Heart left ventricle (tissue), 16 donors: ENCODE measurements around the gene CREBRF. TPM values are rescaled to one million over a fixed set of nuclear protein-coding genes. Genes with fewer than 3 reads are reported as not detected.
"Not testable (repeated sequence)": the region's sequence is repeated elsewhere in the genome, so short reads cannot be mapped to it uniquely, and the experiment has no call there.

Source experiments
- ATAC-seq, 4 donors: fragments of 200-7000 bp; cut with Tn5 transposase; one replicate each; pipeline ENCODE4 v1.9.1; 2020 to 2022; ENCODE audit warnings: moderate library complexity in 4 of 4, mild to moderate bottlenecking in 3 of 4, moderate number of reproducible peaks in 1 of 4
- DNase-seq, 5 donors: peaks; one replicate each; pipeline ENCODE4 v3.0.0-alpha.2; 2020
- H3K27ac ChIP-seq, 12 donors: fragments of 200-600 bp; sonication (generic) in 4 of 12; one replicate each; pipeline versions ENCODE4 v1.5.0 to v1.8.0; 2016 to 2022; ENCODE audit warnings: mild to moderate bottlenecking in 2 of 12
- H3K27me3 ChIP-seq, 9 donors: fragments of 200-600 bp; sonication (generic) in 2 of 9; one replicate each; pipeline versions ENCODE4 v1.5.1 to v1.8.0; 2016 to 2022; ENCODE audit warnings: mild to moderate bottlenecking in 3 of 9
- H3K36me3 ChIP-seq, 9 donors: fragments of 200-600 bp; sonication (generic) in 2 of 9; one replicate each; pipeline versions ENCODE4 v1.5.0 to v1.8.0; 2018 to 2022; ENCODE audit warnings: mild to moderate bottlenecking in 2 of 9
- H3K4me1 ChIP-seq, 12 donors: fragments of 200-600 bp; sonication (generic) in 4 of 12; one replicate each; pipeline versions ENCODE4 v1.5.0 to v1.8.0; 2016 to 2022; ENCODE audit warnings: mild to moderate bottlenecking in 3 of 12
- H3K4me3 ChIP-seq, 12 donors: fragments of 200-600 bp; sonication (generic) in 4 of 12; one replicate each; pipeline versions ENCODE4 v1.5.0 to v1.8.0; 2017 to 2022; ENCODE audit warnings: mild to moderate bottlenecking in 9 of 12, moderate library complexity in 4 of 12
- H3K9me3 ChIP-seq, 12 donors: fragments of 200-600 bp; sonication (generic) in 4 of 12; one replicate each; pipeline versions ENCODE4 v1.5.0 to v1.8.0; 2016 to 2022; ENCODE audit warnings: mild to moderate bottlenecking in 1 of 12
- POLR2A ChIP-seq, 2 donors: fragments of 450-650 bp; IDR thresholded peaks; one replicate each; pipeline ENCODE4 v1.6.1; 2017; ENCODE audit warnings: antibody characterized with exemption in 2 of 2, mild to moderate bottlenecking in 2 of 2, moderate library complexity in 2 of 2
- WGBS, 4 donors: extraction: QIAGEN DNeasy Blood & Tissue Kit in 2 of 4; methylation state at CpG; one replicate each; pipeline versions ENCODE4 v1.1.5 to v1.1.7; 2013 to 2018; 5-methylcytosine and 5-hydroxymethylcytosine counted together
- intact Hi-C, 10 donors: fragments of 100-400 bp; cut with DNase I; formaldehyde crosslinking; loops; one replicate each; pipeline versions ENCODE4 v1.11.1 to v1.14.2; 2022
- polyA plus RNA-seq, 2 donors: library from polyadenylated mRNA; stranded (reverse); fragments of 200-250 nt; gene quantifications; one replicate each; pipeline ENCODE4 v1.2.3, GENCODE V29; 2013
- total RNA-seq, 9 donors: library from RNA; depleted of rRNA in 2 of 9; stranded (reverse); fragments of >200 nt in 2 of 9; fragmentation: NEBNext Ultra II Directional in 3 of 9; extraction: Animal tissue kit (Norgen Biotek cat#: 25700) in 3 of 9; gene quantifications; one replicate each; pipeline versions ENCODE4 v1.1.0 to v1.2.4, GENCODE V29; 2016 to 2023
- TF ChIP-seq, protein P1 (sequence below), 12 donors: fragments of 200-600 bp; sonication (generic) in 4 of 12; IDR thresholded peaks; one replicate each; pipeline versions ENCODE4 v1.5.0 to v1.8.0; 2018 to 2022; ENCODE audit warnings: antibody characterized with exemption in 12 of 12, mild to moderate bottlenecking in 5 of 12
- donor health status: ischemic (EF 13 %, LVEDD 7.1; RV severe dilation, severe dysfunction).
- donor health status: healthy with polysubstance abuse.
- donor health status: DM: no; HTN: yes; CAD: no.
- donor health status: DM: no; HTN: no; CAD: no.
- donor health status: ischemic (EF 25% LVEDD 6.9; RV normal size, moderate dysfunction).
- donor health status: ischemic (EF 25% LVEDD 5.7; RV mildly dilated, moderate dysfunction).
- donor health status: healthy.
- donor health status: DM: yes; HTN: yes; CAD: no.
- donor health status: ischemic (EF 35%, LVEDD 5.7; RV mildly dilated, moderate dysfunction).
- donor health status: nonischemic (EF 11% LVEDD 7.7; RV severe dilation, severe dysfunction).
- donor health status: DM: yes; HTN: yes; CAD: no.
- donor health status: PGD.
- donor health status: ischemic (EF 29% LVEDD 5.4; RV normal size, mild dysfunction).
- donor health status: nonischemic (EF 23%, LVEDD 6.1; RV moderate dilation, normal function).

CREBRF gene
- total and polyA plus RNA-seq, 11 donors = 2.7 to 47.7 (median 19.9) TPM

- Histone ChIP-seq H3K9me3 (no peaks in the 10 kb centered on the region), H3K27me3 (no peaks in the 10 kb centered on the region), H3K36me3 (peaks cover 0 to 66% (median 49%) of the 10 kb centered on the region in 9 donors), H3K27ac (no peak overlapping the region), H3K4me1 (peaks cover 0 to 14% (median 5%) of the 10 kb centered on the region in 12 donors), H3K4me3 (no peak overlapping the region)
- DNase-seq (no peak), ATAC-seq (no peak)
- TF ChIP-seq, protein P1, sequence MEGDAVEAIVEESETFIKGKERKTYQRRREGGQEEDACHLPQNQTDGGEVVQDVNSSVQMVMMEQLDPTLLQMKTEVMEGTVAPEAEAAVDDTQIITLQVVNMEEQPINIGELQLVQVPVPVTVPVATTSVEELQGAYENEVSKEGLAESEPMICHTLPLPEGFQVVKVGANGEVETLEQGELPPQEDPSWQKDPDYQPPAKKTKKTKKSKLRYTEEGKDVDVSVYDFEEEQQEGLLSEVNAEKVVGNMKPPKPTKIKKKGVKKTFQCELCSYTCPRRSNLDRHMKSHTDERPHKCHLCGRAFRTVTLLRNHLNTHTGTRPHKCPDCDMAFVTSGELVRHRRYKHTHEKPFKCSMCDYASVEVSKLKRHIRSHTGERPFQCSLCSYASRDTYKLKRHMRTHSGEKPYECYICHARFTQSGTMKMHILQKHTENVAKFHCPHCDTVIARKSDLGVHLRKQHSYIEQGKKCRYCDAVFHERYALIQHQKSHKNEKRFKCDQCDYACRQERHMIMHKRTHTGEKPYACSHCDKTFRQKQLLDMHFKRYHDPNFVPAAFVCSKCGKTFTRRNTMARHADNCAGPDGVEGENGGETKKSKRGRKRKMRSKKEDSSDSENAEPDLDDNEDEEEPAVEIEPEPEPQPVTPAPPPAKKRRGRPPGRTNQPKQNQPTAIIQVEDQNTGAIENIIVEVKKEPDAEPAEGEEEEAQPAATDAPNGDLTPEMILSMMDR (IDR thresholded peaks at IDR 0.05) = no peak
- no peak for TF ChIP-seq POLR2A (IDR thresholded peaks at IDR 0.05)
- 60 to 72% (median 69%) methylated on average over 2 of the region's 2 CpGs for WGBS, 4 donors
- intact Hi-C loops = loop anchor here in 6 of 10 donors (10.0 kb wide), 5 partner anchors 94 to 444 kb away; partner anchors contain the start of genes ATP6V0E1 (in 4 of the 6) and CREBRF (in 1 of the 6)
Measured at GRCh38 chr5:173148354-173148753, 92.2 kb downstream of the CREBRF start.

- ATAC-seq (no peak), DNase-seq (no peak)
- TF ChIP-seq POLR2A (IDR thresholded peaks at IDR 0.05) = no peak
- TF ChIP-seq, protein P1 (IDR thresholded peaks at IDR 0.05) = no peak
- no peaks in the 10 kb centered on the region for H3K9me3 ChIP-seq
- 93 to 97% (median 94%) methylated on average over 5 of the region's 5 CpGs for WGBS, 4 donors
- intact Hi-C loops = loop anchor here in 1 of 10 donors (10.0 kb wide), 1 partner anchor 448 kb away; no protein-coding TSS in a partner anchor
- H3K27me3 ChIP-seq = no peaks in the 10 kb centered on the region
- H3K27ac ChIP-seq = no peak overlapping the region
- no peak overlapping the region for H3K4me3 ChIP-seq
- H3K36me3 ChIP-seq = peaks cover 3 to 97% (median 88%) of the 10 kb centered on the region in 9 donors
- no peaks in the 10 kb centered on the region for H3K4me1 ChIP-seq
Measured at GRCh38 chr5:173152547-173152946, 96.4 kb downstream of the CREBRF start.

- intact Hi-C loops = loop anchor here in 1 of 10 donors (10.0 kb wide), 1 partner anchor 449 kb away; no protein-coding TSS in a partner anchor
- WGBS, 4 donors = 90 to 93% (median 91%) methylated on average over 7 of the region's 7 CpGs
- Histone ChIP-seq H3K27me3 (no peaks in the 10 kb centered on the region), H3K9me3 (no peaks in the 10 kb centered on the region), H3K27ac (no peak overlapping the region), H3K4me1 (no peaks in the 10 kb centered on the region), H3K36me3 (peaks cover 3 to 99% (median 90%) of the 10 kb centered on the region in 9 donors), H3K4me3 (no peak overlapping the region)
- ATAC-seq (no peak), DNase-seq (no peak)
- TF ChIP-seq POLR2A (IDR thresholded peaks at IDR 0.05) = no peak
- TF ChIP-seq, protein P1 (IDR thresholded peaks at IDR 0.05) = no peak
Measured at GRCh38 chr5:173153842-173154241, 97.7 kb downstream of the CREBRF start.

DNA sequence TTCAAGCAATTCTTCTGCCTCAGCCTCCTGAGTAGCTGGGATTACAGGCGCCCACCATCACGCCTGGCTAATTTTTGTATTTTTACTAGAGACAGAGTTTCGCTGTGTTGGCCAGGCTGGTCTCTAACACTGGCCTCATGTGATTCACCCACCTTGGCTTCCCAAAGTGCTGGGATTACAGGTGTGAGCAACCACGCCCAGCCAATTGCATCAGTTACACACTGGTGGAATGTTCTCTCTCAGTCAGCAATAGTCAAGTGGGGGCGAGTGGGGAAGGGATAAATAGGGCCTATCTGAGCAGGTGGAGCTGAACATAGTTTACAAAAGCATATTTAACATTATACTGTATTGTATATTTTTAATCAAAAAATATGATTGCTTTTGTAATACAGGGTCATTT, 98.5 kb downstream of the CREBRF start:
- H3K4me3 ChIP-seq, H3K9me3 ChIP-seq, H3K27ac ChIP-seq, DNase-seq, ATAC-seq, H3K27me3 ChIP-seq, H3K4me1 ChIP-seq: not testable (repeated sequence)
- peaks cover 3 to 99% (median 90%) of the 10 kb centered on the region in 9 donors for H3K36me3 ChIP-seq
- WGBS, 4 donors = 94 to 99% (median 96%) methylated on average over 5 of the region's 5 CpGs
- intact Hi-C loops = loop anchor here in 1 of 10 donors (10.0 kb wide), 1 partner anchor 450 kb away; no protein-coding TSS in a partner anchor

GRCh38 chr5:173155912-173156311, 99.8 kb downstream of the CREBRF start:
- Histone ChIP-seq H3K27me3 (no peaks in the 10 kb centered on the region), H3K36me3 (peaks cover 3 to 99% (median 91%) of the 10 kb centered on the region in 9 donors), H3K4me3 (no peak overlapping the region), H3K4me1 (no peaks in the 10 kb centered on the region), H3K27ac (no peak overlapping the region), H3K9me3 (no peaks in the 10 kb centered on the region)
- intact Hi-C loops = loop anchor here in 1 of 10 donors (10.0 kb wide), 1 partner anchor 451 kb away; no protein-coding TSS in a partner anchor
- WGBS, 4 donors = 60 to 84% (median 69%) methylated on average over 2 of the region's 2 CpGs
- no peak for ATAC-seq
- TF ChIP-seq POLR2A (IDR thresholded peaks at IDR 0.05) = no peak
- TF ChIP-seq, protein P1 (IDR thresholded peaks at IDR 0.05) = no peak
- DNase-seq = no peak
